GM12872 (cell line): ENCODE measurements around the gene STX16.

Experiments
- TF ChIP-seq, protein P1 (sequence below): IDR thresholded peaks from 3 replicates; pipeline ENCODE4 v1.5.1; 2011; ENCODE audit warnings: low read depth, mild to moderate bottlenecking, low read length, moderate library complexity; ENCODE audit not compliant: insufficient read depth

Gene STX16

DNA sequence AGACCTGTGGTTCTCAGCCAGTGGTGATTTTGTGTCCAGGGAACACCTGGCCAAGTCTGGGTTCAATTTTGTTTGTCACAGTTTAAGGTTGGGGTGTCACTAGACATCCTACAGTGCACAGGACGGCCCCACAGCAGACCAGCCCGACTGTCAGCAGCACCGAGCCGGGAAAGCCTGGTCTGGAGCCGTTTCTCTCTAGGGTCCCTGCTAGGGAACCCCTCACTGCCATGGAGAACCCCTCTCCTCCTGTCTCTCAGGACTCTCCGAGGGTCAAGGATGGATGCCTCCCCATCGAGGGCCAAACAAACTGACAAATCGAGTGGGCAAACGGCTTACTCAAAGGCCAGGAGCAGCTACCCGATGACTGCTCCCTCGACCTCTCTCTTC is 15.8 kb upstream of the STX16 start:
- TF ChIP-seq, protein P1, sequence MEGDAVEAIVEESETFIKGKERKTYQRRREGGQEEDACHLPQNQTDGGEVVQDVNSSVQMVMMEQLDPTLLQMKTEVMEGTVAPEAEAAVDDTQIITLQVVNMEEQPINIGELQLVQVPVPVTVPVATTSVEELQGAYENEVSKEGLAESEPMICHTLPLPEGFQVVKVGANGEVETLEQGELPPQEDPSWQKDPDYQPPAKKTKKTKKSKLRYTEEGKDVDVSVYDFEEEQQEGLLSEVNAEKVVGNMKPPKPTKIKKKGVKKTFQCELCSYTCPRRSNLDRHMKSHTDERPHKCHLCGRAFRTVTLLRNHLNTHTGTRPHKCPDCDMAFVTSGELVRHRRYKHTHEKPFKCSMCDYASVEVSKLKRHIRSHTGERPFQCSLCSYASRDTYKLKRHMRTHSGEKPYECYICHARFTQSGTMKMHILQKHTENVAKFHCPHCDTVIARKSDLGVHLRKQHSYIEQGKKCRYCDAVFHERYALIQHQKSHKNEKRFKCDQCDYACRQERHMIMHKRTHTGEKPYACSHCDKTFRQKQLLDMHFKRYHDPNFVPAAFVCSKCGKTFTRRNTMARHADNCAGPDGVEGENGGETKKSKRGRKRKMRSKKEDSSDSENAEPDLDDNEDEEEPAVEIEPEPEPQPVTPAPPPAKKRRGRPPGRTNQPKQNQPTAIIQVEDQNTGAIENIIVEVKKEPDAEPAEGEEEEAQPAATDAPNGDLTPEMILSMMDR, result no peak

DNA sequence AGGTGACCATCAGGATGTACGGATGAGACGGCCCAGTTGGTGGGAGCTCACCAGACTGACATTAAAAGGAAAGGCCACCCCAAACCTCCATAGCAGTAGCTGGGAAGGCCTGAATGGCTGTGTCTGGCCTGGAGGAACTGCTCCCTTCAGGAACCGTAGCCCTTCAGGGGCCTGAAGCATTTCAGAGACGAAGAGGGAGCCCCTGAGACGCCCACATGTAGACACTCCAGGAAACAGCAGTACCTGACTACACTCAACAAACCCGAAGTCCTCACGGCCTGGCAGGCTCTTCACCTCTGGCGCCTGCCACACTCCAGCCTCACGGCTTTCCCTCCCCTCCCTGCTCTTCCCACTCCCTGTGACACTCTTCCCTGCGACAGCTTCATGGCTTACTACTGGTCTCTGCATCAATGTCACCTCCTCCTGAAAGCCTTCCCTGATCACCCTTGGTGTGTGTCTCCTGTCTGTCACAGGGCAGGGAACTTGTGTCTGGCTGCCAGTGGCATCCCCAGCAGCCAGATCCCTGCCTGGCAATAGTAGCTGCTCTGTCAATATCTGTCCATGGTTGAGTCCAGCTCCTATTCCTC is 14.6 kb upstream of the STX16 start:
- TF ChIP-seq, protein P1, result no peak

DNA sequence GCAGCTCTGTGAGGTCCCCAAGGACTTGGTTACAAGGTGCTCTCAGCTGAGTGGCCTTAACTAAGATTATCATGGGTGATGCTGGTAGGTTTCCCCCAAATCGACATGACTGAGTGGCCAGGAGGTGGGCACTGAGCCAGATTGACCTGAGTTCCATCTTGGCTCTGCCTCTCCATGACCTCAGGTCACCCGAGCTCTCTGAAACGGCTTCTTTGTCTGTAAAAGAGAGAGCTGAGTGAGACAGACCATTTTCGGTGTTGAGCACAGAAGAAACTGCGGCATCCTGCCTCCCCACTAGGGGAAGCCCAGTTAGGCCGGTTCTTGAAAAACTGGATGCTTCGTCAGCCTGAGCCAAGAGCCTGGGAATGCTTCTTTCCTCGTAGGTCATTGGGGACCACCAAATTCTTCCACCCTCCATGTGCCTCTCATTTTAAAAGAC is 14.1 kb upstream of the STX16 start:
- TF ChIP-seq, protein P1, result peak; percentile 14; the same call in 1 of the 3 replicates

DNA sequence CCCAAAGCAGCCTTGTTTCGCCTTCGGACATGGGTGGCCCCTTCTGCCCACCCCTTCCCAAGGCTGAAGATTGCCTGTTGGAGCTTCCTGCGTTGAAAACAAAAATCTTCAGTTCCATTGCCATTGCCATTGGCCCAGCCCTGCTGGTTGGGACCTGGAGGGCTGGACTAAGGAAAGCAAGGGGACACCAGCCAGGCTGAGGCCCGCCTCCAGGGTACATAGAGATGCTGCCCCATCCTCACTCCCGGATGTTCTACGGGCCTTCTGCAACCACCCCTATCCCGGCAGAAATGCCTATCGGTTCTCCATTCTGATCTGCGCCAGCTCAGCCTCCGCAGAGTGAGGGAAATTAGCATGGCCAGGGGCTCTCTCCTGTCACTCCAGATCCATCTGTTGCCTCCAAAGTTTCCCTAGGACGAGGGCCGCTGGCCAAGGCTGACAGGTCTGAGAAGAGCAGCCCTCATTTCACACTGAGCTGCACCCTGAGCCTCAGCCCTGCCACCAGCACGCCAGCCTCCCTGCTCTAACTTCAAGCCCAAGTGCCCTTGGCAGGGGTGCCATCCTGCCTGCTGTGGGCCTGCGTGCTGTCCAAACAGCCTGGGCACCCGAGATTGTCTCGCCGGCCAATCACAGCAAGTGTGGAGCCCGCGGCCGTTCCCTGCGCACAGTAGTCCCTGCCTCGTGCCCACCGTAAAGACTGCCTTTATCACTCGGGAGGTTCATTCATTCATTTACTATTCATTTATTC is 13.4 kb upstream of the STX16 start:
- TF ChIP-seq, protein P1, result no peak

DNA sequence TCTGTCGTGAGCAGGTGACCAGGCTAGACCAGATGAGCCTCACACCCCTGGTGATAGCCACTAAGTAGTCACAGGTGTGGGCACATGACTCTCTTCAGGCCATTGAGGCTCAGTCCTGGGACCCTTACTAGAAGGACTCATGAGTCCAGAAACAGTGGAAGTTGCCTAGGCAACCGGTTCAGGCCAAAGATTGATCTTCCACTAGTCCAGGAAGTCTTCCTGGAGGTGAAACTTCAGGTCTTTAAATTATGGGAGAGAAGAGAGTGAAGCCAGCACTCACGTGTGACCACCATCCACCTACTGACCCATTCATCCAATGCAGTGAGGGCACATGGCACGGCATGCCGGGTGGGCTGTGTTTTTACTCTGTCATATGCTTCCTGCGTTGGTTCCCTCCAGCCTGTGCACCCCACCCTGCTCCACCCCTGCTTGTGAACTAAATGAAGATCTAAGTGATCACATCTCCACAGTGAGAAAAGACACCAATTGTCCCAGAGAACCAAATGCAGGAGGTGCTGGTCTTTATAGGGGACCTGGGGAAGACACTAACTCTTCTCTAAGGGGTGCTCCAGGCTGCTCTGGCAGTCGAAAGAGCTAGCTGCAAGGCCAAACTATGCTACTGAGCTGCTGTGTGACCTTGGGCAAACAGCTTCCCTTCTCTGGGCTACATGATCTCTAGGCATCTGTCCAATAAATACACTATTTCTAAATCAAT is 12.5 kb upstream of the STX16 start:
- TF ChIP-seq, protein P1, result no peak

DNA sequence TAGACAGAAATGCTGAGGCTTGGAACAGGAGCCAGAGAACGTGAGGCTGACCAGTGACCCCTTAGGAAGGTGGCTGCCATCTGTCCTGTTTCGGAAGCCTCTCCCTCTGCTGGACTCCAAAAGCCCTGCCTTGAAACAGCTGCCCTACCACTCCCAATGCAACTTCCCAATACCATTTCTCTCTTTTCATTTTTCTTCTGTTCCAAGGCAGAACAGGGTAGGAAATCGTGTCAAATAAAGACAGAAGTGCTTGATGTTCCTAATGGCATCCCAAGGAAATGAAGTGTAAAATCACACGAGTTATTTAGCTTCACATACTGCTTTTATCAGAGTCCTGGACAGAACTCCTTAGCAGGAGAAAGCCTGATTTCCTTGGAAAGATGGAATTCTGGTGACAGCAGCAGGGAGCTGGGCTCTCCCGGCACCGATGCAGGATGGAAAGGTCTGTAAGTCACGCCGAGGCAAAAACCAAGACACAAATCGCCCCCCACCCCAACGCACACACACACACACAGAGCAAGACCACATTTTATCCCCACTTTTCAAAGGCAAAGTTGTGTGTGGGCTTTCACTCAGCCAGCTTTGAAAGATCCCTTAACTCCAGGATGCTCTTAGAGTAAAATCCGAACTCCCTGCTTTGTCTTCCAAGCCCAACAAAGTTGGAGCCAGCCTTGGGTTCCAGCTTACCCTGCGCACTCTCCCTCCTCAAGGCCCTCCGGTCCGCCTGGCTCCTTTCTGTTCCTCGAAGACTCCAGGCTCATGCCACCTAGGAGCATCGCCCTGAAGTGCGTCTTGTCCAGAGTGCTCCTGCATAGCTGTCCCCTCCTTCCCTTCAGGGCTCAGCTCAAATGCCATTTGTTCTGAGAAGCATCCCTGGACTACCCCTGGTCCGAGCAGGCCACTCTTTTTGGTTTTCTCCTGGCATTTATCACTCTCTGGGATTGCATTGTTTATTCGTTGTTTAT is 11.6 kb upstream of the STX16 start:
- TF ChIP-seq, protein P1, result no peak
